GM23338 (cell line): ENCODE measurements around the gene LSM14B.

Source experiments
- CREB1 ChIP-seq: fragments of 250-450 bp; sonication (Bioruptor Pico); IDR thresholded peaks from 2 replicates; pipeline ENCODE4 v1.5.0; 2020; ENCODE audit warnings: low read depth, mild to moderate bottlenecking, moderate library complexity
- EZH2 ChIP-seq: fragments of 200-600 bp; sonication (generic); IDR thresholded peaks from one replicate; pipeline ENCODE4 v1.8.0; 2017; ENCODE audit warnings: antibody characterized with exemption, mild to moderate bottlenecking, low read depth; ENCODE audit not compliant: unreplicated experiment
- EZH2phosphoT487 ChIP-seq: fragments of 200-600 bp; sonication (generic); IDR thresholded peaks from one replicate; pipeline ENCODE4 v1.8.1; 2018; ENCODE audit warnings: antibody characterized with exemption; ENCODE audit not compliant: unreplicated experiment
- NANOG ChIP-seq: IDR thresholded peaks from 2 replicates; pipeline ENCODE4 v1.6.1; 2016; ENCODE audit warnings: antibody characterized with exemption, borderline replicate concordance
- POLR2AphosphoS5 ChIP-seq: IDR thresholded peaks from 2 replicates; pipeline ENCODE4 v1.6.1; 2016; ENCODE audit warnings: antibody characterized with exemption, low read depth
- STAT1 ChIP-seq: IDR thresholded peaks from one replicate; pipeline ENCODE4 v1.6.1; 2016; ENCODE audit warnings: antibody characterized with exemption; ENCODE audit not compliant: unreplicated experiment
- ZNF114 ChIP-seq: fragments of 250-450 bp; sonication (Bioruptor Pico); IDR thresholded peaks from 2 replicates; pipeline ENCODE4 v1.5.0; 2020; ENCODE audit warnings: mild to moderate bottlenecking, moderate library complexity
- ZNF331 ChIP-seq: fragments of 250-450 bp; sonication (Bioruptor Pico); IDR thresholded peaks from 2 replicates; pipeline ENCODE4 v1.5.0; 2020; ENCODE audit warnings: low read depth, mild to moderate bottlenecking, moderate library complexity
- TF ChIP-seq, protein P1 (sequence below), 2 experiments: fragments of 200-600 bp in 1 of 2; sonication (generic) in 1 of 2; conservative IDR thresholded peaks; 2 replicates each; pipeline versions ENCODE4 v1.5.1 to v1.6.1; 2016 to 2017; ENCODE audit warnings: antibody characterized with exemption in 2 of 2, low read depth in 2 of 2, mild to moderate bottlenecking in 2 of 2, moderate library complexity in 1 of 2
- TF ChIP-seq, protein P2 (sequence below): IDR thresholded peaks from one replicate; pipeline ENCODE4 v1.6.1; 2018; ENCODE audit warnings: antibody characterized with exemption; ENCODE audit not compliant: unreplicated experiment
- TF ChIP-seq, protein P3 (sequence below): fragments of 250-450 bp; sonication (Bioruptor Pico); IDR thresholded peaks from 2 replicates; pipeline ENCODE4 v1.5.0; 2020; ENCODE audit warnings: mild to moderate bottlenecking, moderate library complexity

DNA sequence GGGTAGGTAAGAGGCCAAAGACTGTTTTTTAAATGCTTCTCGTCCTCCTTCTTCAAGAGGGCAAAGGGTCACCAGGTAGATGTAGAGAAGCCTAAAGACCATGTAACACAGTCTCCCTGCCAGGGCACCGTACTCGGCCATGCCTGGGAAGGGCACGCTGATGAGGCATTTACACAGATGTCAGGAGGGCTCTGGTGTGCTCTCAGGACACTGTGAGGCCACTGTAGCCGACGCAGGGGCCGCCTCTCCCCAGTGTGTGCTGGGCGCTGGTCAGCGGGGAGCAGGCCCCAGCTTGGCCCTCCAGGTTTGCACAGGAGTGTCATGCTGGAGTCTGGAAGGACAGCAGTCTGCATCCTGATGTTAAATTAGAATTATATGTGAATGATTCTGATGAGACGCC lies 53.4 kb downstream of the LSM14B start:
- TF ChIP-seq EZH2phosphoT487 (no peak), POLR2AphosphoS5 (no peak), CREB1 (CRISPR knock-in tag) (no peak), EZH2 (no peak), NANOG (no peak), STAT1 (no peak), ZNF114 (CRISPR knock-in tag) (no peak), ZNF331 (CRISPR knock-in tag) (no peak)
- TF ChIP-seq, protein P1, sequence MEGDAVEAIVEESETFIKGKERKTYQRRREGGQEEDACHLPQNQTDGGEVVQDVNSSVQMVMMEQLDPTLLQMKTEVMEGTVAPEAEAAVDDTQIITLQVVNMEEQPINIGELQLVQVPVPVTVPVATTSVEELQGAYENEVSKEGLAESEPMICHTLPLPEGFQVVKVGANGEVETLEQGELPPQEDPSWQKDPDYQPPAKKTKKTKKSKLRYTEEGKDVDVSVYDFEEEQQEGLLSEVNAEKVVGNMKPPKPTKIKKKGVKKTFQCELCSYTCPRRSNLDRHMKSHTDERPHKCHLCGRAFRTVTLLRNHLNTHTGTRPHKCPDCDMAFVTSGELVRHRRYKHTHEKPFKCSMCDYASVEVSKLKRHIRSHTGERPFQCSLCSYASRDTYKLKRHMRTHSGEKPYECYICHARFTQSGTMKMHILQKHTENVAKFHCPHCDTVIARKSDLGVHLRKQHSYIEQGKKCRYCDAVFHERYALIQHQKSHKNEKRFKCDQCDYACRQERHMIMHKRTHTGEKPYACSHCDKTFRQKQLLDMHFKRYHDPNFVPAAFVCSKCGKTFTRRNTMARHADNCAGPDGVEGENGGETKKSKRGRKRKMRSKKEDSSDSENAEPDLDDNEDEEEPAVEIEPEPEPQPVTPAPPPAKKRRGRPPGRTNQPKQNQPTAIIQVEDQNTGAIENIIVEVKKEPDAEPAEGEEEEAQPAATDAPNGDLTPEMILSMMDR (conservative IDR thresholded peaks at IDR 0.05; ENCODE audit: low read depth in 2 of 2), result no peak
- TF ChIP-seq, protein P2, sequence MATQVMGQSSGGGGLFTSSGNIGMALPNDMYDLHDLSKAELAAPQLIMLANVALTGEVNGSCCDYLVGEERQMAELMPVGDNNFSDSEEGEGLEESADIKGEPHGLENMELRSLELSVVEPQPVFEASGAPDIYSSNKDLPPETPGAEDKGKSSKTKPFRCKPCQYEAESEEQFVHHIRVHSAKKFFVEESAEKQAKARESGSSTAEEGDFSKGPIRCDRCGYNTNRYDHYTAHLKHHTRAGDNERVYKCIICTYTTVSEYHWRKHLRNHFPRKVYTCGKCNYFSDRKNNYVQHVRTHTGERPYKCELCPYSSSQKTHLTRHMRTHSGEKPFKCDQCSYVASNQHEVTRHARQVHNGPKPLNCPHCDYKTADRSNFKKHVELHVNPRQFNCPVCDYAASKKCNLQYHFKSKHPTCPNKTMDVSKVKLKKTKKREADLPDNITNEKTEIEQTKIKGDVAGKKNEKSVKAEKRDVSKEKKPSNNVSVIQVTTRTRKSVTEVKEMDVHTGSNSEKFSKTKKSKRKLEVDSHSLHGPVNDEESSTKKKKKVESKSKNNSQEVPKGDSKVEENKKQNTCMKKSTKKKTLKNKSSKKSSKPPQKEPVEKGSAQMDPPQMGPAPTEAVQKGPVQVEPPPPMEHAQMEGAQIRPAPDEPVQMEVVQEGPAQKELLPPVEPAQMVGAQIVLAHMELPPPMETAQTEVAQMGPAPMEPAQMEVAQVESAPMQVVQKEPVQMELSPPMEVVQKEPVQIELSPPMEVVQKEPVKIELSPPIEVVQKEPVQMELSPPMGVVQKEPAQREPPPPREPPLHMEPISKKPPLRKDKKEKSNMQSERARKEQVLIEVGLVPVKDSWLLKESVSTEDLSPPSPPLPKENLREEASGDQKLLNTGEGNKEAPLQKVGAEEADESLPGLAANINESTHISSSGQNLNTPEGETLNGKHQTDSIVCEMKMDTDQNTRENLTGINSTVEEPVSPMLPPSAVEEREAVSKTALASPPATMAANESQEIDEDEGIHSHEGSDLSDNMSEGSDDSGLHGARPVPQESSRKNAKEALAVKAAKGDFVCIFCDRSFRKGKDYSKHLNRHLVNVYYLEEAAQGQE, result no peak
- TF ChIP-seq, protein P3, sequence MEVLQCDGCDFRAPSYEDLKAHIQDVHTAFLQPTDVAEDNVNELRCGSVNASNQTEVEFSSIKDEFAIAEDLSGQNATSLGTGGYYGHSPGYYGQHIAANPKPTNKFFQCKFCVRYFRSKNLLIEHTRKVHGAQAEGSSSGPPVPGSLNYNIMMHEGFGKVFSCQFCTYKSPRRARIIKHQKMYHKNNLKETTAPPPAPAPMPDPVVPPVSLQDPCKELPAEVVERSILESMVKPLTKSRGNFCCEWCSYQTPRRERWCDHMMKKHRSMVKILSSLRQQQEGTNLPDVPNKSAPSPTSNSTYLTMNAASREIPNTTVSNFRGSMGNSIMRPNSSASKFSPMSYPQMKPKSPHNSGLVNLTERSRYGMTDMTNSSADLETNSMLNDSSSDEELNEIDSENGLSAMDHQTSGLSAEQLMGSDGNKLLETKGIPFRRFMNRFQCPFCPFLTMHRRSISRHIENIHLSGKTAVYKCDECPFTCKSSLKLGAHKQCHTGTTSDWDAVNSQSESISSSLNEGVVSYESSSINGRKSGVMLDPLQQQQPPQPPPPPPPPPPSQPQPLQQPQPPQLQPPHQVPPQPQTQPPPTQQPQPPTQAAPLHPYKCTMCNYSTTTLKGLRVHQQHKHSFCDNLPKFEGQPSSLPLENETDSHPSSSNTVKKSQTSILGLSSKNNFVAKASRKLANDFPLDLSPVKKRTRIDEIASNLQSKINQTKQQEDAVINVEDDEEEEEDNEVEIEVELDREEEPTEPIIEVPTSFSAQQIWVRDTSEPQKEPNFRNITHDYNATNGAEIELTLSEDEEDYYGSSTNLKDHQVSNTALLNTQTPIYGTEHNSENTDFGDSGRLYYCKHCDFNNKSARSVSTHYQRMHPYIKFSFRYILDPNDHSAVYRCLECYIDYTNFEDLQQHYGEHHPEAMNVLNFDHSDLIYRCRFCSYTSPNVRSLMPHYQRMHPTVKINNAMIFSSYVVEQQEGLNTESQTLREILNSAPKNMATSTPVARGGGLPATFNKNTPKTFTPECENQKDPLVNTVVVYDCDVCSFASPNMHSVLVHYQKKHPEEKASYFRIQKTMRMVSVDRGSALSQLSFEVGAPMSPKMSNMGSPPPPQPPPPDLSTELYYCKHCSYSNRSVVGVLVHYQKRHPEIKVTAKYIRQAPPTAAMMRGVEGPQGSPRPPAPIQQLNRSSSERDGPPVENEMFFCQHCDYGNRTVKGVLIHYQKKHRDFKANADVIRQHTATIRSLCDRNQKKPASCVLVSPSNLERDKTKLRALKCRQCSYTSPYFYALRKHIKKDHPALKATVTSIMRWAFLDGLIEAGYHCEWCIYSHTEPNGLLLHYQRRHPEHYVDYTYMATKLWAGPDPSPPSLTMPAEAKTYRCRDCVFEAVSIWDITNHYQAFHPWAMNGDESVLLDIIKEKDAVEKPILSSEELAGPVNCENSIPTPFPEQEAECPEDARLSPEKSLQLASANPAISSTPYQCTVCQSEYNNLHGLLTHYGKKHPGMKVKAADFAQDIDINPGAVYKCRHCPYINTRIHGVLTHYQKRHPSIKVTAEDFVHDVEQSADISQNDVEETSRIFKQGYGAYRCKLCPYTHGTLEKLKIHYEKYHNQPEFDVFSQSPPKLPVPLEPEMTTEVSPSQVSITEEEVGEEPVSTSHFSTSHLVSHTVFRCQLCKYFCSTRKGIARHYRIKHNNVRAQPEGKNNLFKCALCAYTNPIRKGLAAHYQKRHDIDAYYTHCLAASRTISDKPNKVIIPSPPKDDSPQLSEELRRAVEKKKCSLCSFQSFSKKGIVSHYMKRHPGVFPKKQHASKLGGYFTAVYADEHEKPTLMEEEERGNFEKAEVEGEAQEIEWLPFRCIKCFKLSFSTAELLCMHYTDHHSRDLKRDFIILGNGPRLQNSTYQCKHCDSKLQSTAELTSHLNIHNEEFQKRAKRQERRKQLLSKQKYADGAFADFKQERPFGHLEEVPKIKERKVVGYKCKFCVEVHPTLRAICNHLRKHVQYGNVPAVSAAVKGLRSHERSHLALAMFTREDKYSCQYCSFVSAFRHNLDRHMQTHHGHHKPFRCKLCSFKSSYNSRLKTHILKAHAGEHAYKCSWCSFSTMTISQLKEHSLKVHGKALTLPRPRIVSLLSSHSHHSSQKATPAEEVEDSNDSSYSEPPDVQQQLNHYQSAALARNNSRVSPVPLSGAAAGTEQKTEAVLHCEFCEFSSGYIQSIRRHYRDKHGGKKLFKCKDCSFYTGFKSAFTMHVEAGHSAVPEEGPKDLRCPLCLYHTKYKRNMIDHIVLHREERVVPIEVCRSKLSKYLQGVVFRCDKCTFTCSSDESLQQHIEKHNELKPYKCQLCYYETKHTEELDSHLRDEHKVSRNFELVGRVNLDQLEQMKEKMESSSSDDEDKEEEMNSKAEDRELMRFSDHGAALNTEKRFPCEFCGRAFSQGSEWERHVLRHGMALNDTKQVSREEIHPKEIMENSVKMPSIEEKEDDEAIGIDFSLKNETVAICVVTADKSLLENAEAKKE (CRISPR knock-in tag), result no peak
